Daoy (cell line): ENCODE results near the gene STIL. TPM values are rescaled to one million over a fixed set of nuclear protein-coding genes. Genes with fewer than 3 reads are reported as not detected.
"Not testable (repeated sequence)": the region's sequence is repeated elsewhere in the genome, so short reads cannot be mapped to it uniquely, and the experiment has no call there.

ENCODE experiments used
- DNase-seq: peaks from one replicate; pipeline ENCODE4 v3.0.0-alpha.2; 2015; ENCODE audit warnings: low read depth
- total RNA-seq: library from RNA; depleted of rRNA; stranded (reverse); fragments of >200 nt; shearing (Covaris generic); gene quantifications from 2 replicates; pipeline ENCODE4 v1.2.3, GENCODE V29; 2014

STIL gene
- total RNA-seq, 1 experiment from 2014 or later = 37.9 TPM

- not testable (repeated sequence) for DNase-seq
These were observed 6.0 kb upstream of the STIL start for GRCh38 chr1:47319968-47320367.

GRCh38 chr1:47317841-47318240, 3.9 kb upstream of the STIL start:
- no peak for DNase-seq

- DNase-seq = no peak
These were observed 4.5 kb downstream of the STIL start for GRCh38 chr1:47309427-47309826.

- DNase-seq = no peak
These were observed 11.5 kb downstream of the STIL start for GRCh38 chr1:47302472-47302871.

GRCh38 chr1:47298025-47298699, 15.8 kb downstream of the STIL start:
- no peak for DNase-seq

GRCh38 chr1:47295579-47295978, 18.4 kb downstream of the STIL start:
- no peak for DNase-seq

- DNase-seq = not testable (repeated sequence)
These were observed 19.1 kb downstream of the STIL start for GRCh38 chr1:47294863-47295262.

GRCh38 chr1:47288116-47288515, 25.8 kb downstream of the STIL start:
- DNase-seq = not testable (repeated sequence)

- no peak for DNase-seq
These were observed 33.8 kb downstream of the STIL start for GRCh38 chr1:47280142-47280541.

GRCh38 chr1:47276850-47277249, 37.1 kb downstream of the STIL start:
- no peak for DNase-seq

- DNase-seq = not testable (repeated sequence)
These were observed 38.1 kb downstream of the STIL start for GRCh38 chr1:47275811-47276210.

GRCh38 chr1:47265529-47265928, 48.4 kb downstream of the STIL start:
- not testable (repeated sequence) for DNase-seq

GRCh38 chr1:47262787-47263413, 51.0 kb downstream of the STIL start:
- DNase-seq = peak; percentile 36

GRCh38 chr1:47257224-47257623, 56.7 kb downstream of the STIL start:
- no peak for DNase-seq

- DNase-seq = no peak
These were observed 61.2 kb downstream of the STIL start for GRCh38 chr1:47252795-47253194.

- no peak for DNase-seq
These were observed 61.6 kb downstream of the STIL start for GRCh38 chr1:47252369-47252768.

- no peak for DNase-seq
These were observed 64.2 kb downstream of the STIL start for GRCh38 chr1:47249755-47250154.

GRCh38 chr1:47244339-47244862, 69.5 kb downstream of the STIL start:
- no peak for DNase-seq

- no peak for DNase-seq
These were observed 70.0 kb downstream of the STIL start for GRCh38 chr1:47243910-47244309.

- DNase-seq = no peak
These were observed 72.5 kb downstream of the STIL start for GRCh38 chr1:47241114-47242113.

- DNase-seq = no peak
These were observed 74.9 kb downstream of the STIL start for GRCh38 chr1:47238935-47239592.

GRCh38 chr1:47235806-47236205, 78.1 kb downstream of the STIL start:
- no peak for DNase-seq
